Naive thymus-derived CD4-positive, alpha-beta T cell (primary cell): ENCODE measurements around the gene LINGO4. TPM values are rescaled to one million over a fixed set of nuclear protein-coding genes. Genes with fewer than 3 reads are reported as not detected.
A peak's percentile ranks its signal among the peaks of the same experiment; 100 is the strongest.
"Not testable (repeated sequence)": the region's sequence is repeated elsewhere in the genome, so short reads cannot be mapped to it uniquely, and the experiment has no call there.

Experiments
- ATAC-seq: fragments of 150-1000 bp; cut with Tn5 transposase; 2 replicates; pipeline ENCODE4 v1.10.0; 2021; ENCODE audit warnings: mild to moderate bottlenecking, moderate library complexity
- CTCF ChIA-PET: fragments of 350-600 bp; sonication (Branson Sonifier 250); formaldehyde crosslinking; loops from one replicate; lab custom pipeline; 2021; ENCODE audit warnings: antibody characterized with exemption; lab: Charles Lee
- POLR2A ChIA-PET: fragments of 350-600 bp; sonication (Branson Sonifier 250); formaldehyde crosslinking; loops from one replicate; lab custom pipeline; 2021; ENCODE audit warnings: antibody characterized with exemption, inconsistent platforms; lab: Charles Lee
- DNase-seq, 9 donors: peaks; one replicate each; pipeline versions ENCODE4 v3.0.0 to v3.0.0-alpha.2; 2020 to 2022; ENCODE audit warnings: mixed read lengths in 1 of 9
- H3K27ac ChIP-seq: one replicate; pipeline ENCODE4 v1.7.0; 2013; ENCODE audit warnings: mild to moderate bottlenecking, low read depth, low read length, moderate library complexity
- H3K27me3 ChIP-seq, 2 donors: one replicate each; pipeline ENCODE4 v1.7.0; 2013; ENCODE audit warnings: low read length in 2 of 2, mild to moderate bottlenecking in 2 of 2, moderate library complexity in 2 of 2; ENCODE audit not compliant: control insufficient read depth in 2 of 2, insufficient read depth in 2 of 2
- H3K36me3 ChIP-seq, 3 experiments: 1 replicate in 2 of 3; 2 replicates in 1 of 3; pipeline ENCODE4 v1.7.0; 2013; ENCODE audit warnings: low read length in 3 of 3, mild to moderate bottlenecking in 3 of 3, moderate library complexity in 1 of 3; ENCODE audit not compliant: insufficient read depth in 3 of 3, control insufficient read depth in 2 of 3
- H3K4me1 ChIP-seq, 2 donors: one replicate each; pipeline ENCODE4 v1.7.0; 2013; ENCODE audit warnings: low read length in 2 of 2, mild to moderate bottlenecking in 2 of 2, moderate library complexity in 1 of 2; ENCODE audit not compliant: control insufficient read depth in 2 of 2, insufficient read depth in 2 of 2
- H3K4me3 ChIP-seq: 2 replicates; pipeline ENCODE4 v1.7.0; 2013; ENCODE audit warnings: mild to moderate bottlenecking, low read length
- H3K9me3 ChIP-seq, 3 experiments: 1 replicate in 2 of 3; 2 replicates in 1 of 3; pipeline ENCODE4 v1.7.0; 2013; ENCODE audit warnings: low read length in 3 of 3; ENCODE audit not compliant: control insufficient read depth in 2 of 3
- H3K27ac Mint-ChIP-seq, 9 donors: one replicate each; pipeline ENCODE4 v1.8.0; 2020 to 2022; ENCODE audit warnings: mixed read lengths in 9 of 9, mild to moderate bottlenecking in 8 of 9, moderate library complexity in 5 of 9, inconsistent platforms in 2 of 9
- H3K27me3 Mint-ChIP-seq, 5 donors: one replicate each; pipeline ENCODE4 v1.8.0; 2021 to 2022; ENCODE audit warnings: mixed read lengths in 5 of 5, mild to moderate bottlenecking in 1 of 5
- H3K36me3 Mint-ChIP-seq, 5 donors: one replicate each; pipeline ENCODE4 v1.8.0; 2020 to 2022; ENCODE audit warnings: mixed read lengths in 5 of 5, mild to moderate bottlenecking in 3 of 5, inconsistent platforms in 1 of 5
- H3K4me1 Mint-ChIP-seq, 7 donors: one replicate each; pipeline ENCODE4 v1.8.0; 2020 to 2022; ENCODE audit warnings: mixed read lengths in 7 of 7, mild to moderate bottlenecking in 3 of 7, inconsistent platforms in 1 of 7
- H3K4me3 Mint-ChIP-seq, 10 donors: one replicate each; pipeline ENCODE4 v1.8.0; 2020 to 2022; ENCODE audit warnings: mild to moderate bottlenecking in 10 of 10, mixed read lengths in 10 of 10, moderate library complexity in 6 of 10, inconsistent platforms in 2 of 10
- H3K9me3 Mint-ChIP-seq, 11 donors: one replicate each; pipeline ENCODE4 v1.8.0; 2020 to 2022; ENCODE audit warnings: mixed read lengths in 11 of 11, mild to moderate bottlenecking in 4 of 11, inconsistent platforms in 1 of 11, moderate library complexity in 1 of 11
- intact Hi-C, 2 donors: fragments of 100-400 bp; cut with micrococcal nuclease; formaldehyde crosslinking; loops; one replicate each; pipeline ENCODE4 v1.15.1; 2023
- polyA plus RNA-seq, 2 donors: library from polyadenylated mRNA; unstranded; fragments of 300-500 nt; fragmentation: Illumina TruSeq; gene quantifications; one replicate each; pipeline ENCODE4 v1.2.3, GENCODE V29; 2021
- total RNA-seq, 6 experiments: library from RNA in 5 of 6; stranded (reverse) in 5 of 6; gene quantifications; 1 replicate in 5 of 6; 2 replicates in 1 of 6; pipeline ENCODE4 v1.2.3 and lab custom pipeline; 2021 to 2026

The LINGO4 gene
- total and polyA plus RNA-seq, 7 experiments from 2014 or later: 0.07 to 0.24 TPM; not detected in 5

DNA sequence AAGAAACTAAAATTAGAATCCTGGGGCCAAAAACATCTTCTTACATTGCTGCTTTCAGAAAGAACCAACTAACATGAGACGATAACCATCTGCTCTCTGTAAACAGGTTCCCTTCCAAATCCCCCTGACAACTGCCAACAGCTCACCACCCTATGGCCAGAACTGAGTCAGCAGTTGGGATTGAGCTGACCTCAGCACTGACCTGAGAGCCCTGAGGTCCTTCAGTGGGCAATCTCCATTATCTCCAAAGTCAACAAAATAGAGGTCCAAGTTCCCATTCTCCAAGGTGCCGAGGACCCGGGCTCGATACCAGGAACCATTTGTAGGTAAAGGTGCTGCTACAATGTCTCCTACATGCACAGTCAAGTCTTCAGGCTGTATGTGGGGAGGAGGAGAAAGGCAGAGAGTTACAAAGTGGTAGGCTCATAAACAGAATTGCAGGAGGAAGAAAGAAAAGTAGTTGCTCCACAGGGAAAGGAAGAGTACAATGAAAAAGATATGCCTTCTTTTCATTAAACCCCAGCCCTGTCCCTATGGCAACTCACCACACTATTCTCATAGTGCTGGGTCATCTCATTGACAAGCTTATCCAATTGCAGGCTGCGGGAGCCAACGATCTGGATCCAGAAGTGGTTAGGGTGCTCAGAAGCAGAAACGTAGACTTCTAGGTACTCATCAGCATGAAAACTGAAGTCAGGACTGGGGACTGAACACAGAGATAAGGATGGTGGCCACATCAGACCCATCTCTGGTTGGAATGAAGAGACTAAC lies 29.1 kb downstream of the LINGO4 start:
- H3K27ac ChIP-seq: no peak overlapping the region
- no peak overlapping the region for H3K4me3 Mint-ChIP-seq
- intact Hi-C loops: no loop called here
- peaks cover 0 to 60% (median 5%) of the 10 kb centered on the region in 3 experiments for H3K36me3 ChIP-seq
- no peaks in the 10 kb centered on the region for H3K27me3 Mint-ChIP-seq
- no peaks in the 10 kb centered on the region for H3K4me1 Mint-ChIP-seq
- H3K36me3 Mint-ChIP-seq: peaks cover 7 to 55% (median 12%) of the 10 kb centered on the region in 5 donors
- H3K4me1 ChIP-seq: no peaks in the 10 kb centered on the region
- ATAC-seq (no peak), DNase-seq (no peak)
- ChIA-PET CTCF (no interaction called here), POLR2A (interaction anchor here (1.6 kb wide), 1 partner anchor 13 kb away, joined by 6 read pairs; the partner anchor contains the start of gene MRPL9)
- no peaks in the 10 kb centered on the region for H3K9me3 Mint-ChIP-seq
- H3K27me3 ChIP-seq: no peaks in the 10 kb centered on the region
- H3K4me3 ChIP-seq: no peak overlapping the region
- no peak overlapping the region for H3K27ac Mint-ChIP-seq
- no peaks in the 10 kb centered on the region for H3K9me3 ChIP-seq

DNA sequence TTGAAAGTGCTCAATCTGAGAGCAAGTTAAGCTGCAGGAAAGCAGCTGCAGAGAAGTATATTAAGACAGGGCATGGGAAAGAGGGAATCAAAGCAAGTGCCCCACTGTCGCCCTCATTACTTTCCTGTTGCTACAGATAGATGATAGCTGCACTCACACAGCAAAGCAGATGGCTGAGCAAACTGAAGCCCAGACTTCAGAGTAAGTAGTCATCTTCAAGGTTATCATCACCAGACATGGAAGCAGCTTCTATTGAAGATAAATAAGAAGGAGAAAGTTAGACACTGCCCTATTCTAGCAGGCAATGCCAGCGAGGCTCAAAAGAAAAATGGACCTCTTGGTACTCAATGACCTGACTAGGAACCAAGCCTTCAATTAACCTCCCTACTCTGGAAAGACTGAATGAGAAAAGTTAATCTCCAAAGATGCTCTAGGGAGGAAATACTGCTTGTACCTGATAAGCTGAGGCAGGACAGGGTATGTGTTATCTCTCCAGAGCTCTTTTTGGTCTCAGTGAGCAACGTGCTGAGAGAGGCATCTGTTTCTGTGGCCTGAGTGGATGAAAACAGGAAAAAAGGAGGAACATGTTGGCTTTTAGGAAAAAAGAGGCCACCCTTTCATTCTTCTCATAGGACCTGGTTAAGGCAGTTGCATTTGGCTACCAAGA lies 30.8 kb downstream of the LINGO4 start:
- ChIA-PET CTCF (no interaction called here), POLR2A (interaction anchor here (0.6 to 1.6 kb wide), 2 partner anchors 11 kb away, joined by 4 to 6 read pairs; partner anchors contain the start of gene MRPL9)
- Mint-ChIP-seq H3K4me1 (no peaks in the 10 kb centered on the region), H3K27ac (no peak overlapping the region), H3K27me3 (no peaks in the 10 kb centered on the region), H3K9me3 (no peaks in the 10 kb centered on the region), H3K4me3 (no peak overlapping the region), H3K36me3 (peaks cover 4 to 48% (median 12%) of the 10 kb centered on the region in 5 donors)
- peaks cover 0 to 47% (median 0%) of the 10 kb centered on the region in 3 experiments for H3K36me3 ChIP-seq
- no peak overlapping the region for H3K27ac ChIP-seq
- no peaks in the 10 kb centered on the region for H3K27me3 ChIP-seq
- intact Hi-C loops: no loop called here
- DNase-seq (no peak), ATAC-seq (no peak)
- H3K4me1 ChIP-seq: no peaks in the 10 kb centered on the region
- no peaks in the 10 kb centered on the region for H3K9me3 ChIP-seq
- no peak overlapping the region for H3K4me3 ChIP-seq

DNA sequence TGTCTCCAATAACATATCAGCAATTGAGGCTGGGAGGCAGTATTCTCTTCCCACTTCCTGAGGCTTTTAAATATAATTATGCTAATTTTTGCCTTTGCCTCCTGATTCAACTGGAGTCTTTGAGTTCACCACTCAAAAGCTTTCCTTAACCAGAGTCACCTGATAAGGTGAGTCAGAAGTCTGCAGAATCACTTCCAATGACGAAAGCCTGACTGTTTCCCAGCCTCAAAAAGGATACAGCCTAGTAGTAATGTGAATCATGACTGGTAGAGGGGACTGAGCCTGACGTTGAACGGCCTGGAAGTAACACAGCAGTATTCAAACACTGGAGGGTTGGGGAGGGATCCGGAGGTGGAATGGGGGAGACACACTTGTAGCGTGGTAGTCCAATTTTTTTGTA lies 31.5 kb downstream of the LINGO4 start:
- no peaks in the 10 kb centered on the region for H3K9me3 Mint-ChIP-seq
- no peak for DNase-seq
- Histone ChIP-seq H3K4me1 (no peaks in the 10 kb centered on the region), H3K27me3 (no peaks in the 10 kb centered on the region), H3K4me3 (no peak overlapping the region), H3K27ac (no peak overlapping the region), H3K36me3 (peaks cover 0 to 40% (median 0%) of the 10 kb centered on the region in 3 experiments), H3K9me3 (no peaks in the 10 kb centered on the region)
- H3K27ac Mint-ChIP-seq: peak overlapping the region in 1 of 9 donors; percentile 10
- POLR2A ChIA-PET: interaction anchor here (2.0 kb wide), 1 partner anchor 10 kb away, joined by 6 read pairs; the partner anchor contains the start of gene MRPL9
- CTCF ChIA-PET: no interaction called here
- no peaks in the 10 kb centered on the region for H3K4me1 Mint-ChIP-seq
- ATAC-seq: no peak
- H3K27me3 Mint-ChIP-seq: no peaks in the 10 kb centered on the region
- intact Hi-C loops: no loop called here
- H3K36me3 Mint-ChIP-seq: peaks cover 0 to 41% (median 6%) of the 10 kb centered on the region in 5 donors
- H3K4me3 Mint-ChIP-seq: no peak overlapping the region

DNA sequence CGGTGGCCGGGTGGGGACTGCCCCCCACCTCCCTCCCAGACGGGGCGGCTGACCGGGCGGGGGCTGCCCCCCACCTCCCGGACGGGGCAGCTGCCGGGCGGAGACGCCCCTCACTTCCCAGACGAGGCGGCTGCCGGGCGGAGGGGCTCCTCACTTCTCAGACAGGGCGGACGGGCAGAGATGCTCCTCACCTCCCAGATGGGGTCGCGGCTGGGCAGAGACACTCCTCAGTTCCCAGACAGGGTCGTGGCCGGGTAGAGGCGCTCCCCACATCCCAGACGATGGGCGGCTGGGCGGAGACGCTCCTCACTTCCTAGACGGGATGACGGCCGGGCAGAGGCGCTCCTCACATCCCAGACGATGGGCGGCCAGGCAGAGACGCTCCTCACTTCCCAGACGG lies 35.9 kb downstream of the LINGO4 start:
- H3K27ac Mint-ChIP-seq, H3K4me1 ChIP-seq, H3K4me3 ChIP-seq, ATAC-seq, DNase-seq, H3K27me3 ChIP-seq, H3K27me3 Mint-ChIP-seq, H3K27ac ChIP-seq, H3K9me3 Mint-ChIP-seq, H3K4me3 Mint-ChIP-seq, H3K36me3 ChIP-seq, H3K9me3 ChIP-seq, intact Hi-C loops, CTCF ChIA-PET, POLR2A ChIA-PET: not testable (repeated sequence)
- H3K36me3 Mint-ChIP-seq: peaks cover 0 to 10% (median 0%) of the 10 kb centered on the region in 5 donors
- H3K4me1 Mint-ChIP-seq: peaks cover 2 to 10% (median 3%) of the 10 kb centered on the region in 7 donors

DNA sequence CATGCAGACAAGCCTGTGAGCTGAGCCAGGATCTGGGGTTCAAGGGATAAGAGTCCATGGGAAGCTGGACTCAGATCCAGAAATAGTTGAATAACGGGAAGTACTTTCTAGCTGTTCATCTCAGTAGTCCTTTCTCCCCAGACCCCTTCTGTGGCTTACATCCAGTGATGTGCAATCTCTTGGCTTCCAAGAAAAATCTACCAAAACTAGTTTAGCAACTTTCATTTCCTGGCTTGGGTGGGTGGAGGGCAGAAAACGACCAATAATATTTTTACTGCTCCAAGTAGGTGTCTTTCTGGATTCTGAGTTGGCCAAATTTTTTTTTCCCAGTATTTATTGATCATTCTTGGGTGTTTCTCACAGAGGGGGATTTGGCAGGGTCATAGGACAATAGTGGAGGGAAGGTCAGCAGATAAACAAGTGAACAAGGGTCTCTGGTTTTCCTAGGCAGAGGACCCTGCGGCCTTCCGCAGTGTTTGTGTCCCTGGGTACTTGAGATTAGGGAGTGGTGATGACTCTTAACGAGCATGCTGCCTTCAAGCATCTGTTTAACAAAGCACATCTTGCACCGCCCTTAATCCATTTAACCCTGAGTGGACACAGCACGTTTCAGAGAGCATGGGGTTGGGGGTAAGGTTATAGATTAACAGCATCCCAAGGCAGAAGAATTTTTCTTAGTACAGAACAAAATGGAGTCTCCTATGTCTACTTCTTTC lies 36.7 kb downstream of the LINGO4 start:
- intact Hi-C loops, H3K27me3 Mint-ChIP-seq, H3K9me3 ChIP-seq, DNase-seq, H3K4me3 ChIP-seq, CTCF ChIA-PET, H3K4me3 Mint-ChIP-seq, H3K27me3 ChIP-seq, POLR2A ChIA-PET, H3K4me1 ChIP-seq, H3K27ac Mint-ChIP-seq, H3K9me3 Mint-ChIP-seq, H3K36me3 Mint-ChIP-seq, ATAC-seq, H3K27ac ChIP-seq, H3K36me3 ChIP-seq: not testable (repeated sequence)
- H3K4me1 Mint-ChIP-seq: peaks cover 8 to 18% (median 11%) of the 10 kb centered on the region in 7 donors

DNA sequence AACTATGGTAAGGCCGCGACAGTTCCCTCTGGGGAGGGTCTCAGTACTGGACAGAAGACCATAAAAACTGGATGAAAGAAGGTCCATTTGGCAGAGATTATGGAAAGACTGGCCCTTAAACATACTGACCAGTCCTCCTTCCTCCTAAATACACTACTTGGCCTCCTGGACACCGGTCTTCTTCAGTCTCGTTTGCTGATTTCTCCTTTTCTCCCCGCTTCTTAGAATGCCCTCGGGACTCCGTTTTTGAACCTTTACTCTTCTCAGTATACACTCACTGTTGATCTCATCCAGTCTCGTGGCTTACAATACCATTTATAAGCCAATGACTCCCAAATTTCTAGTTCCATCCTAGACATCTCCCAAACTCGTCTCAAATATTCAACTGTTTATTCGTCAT lies 41.2 kb downstream of the LINGO4 start:
- DNase-seq: no peak
- Histone ChIP-seq H3K27ac (peak overlapping the region; percentile 81), H3K4me1 (peaks cover 11 to 12% of the 10 kb centered on the region in 2 donors), H3K4me3 (peak overlapping the region; percentile 76), H3K36me3 (peaks cover 6 to 36% (median 12%) of the 10 kb centered on the region in 3 experiments), H3K27me3 (no peaks in the 10 kb centered on the region), H3K9me3 (no peaks in the 10 kb centered on the region)
- H3K27me3 Mint-ChIP-seq: no peaks in the 10 kb centered on the region
- ChIA-PET POLR2A (interaction anchor here (0.5 to 3.0 kb wide), 10 partner anchors 9 to 437 kb away, joined by 3 to 24 read pairs (median 4); partner anchors contain the start of genes POGZ, SNX27 and TDRKH), CTCF (interaction anchor here (1.1 kb wide), 1 partner anchor 25 kb away, joined by 4 read pairs; no protein-coding TSS in a partner anchor)
- peak overlapping the region; percentile 92 to 100 (median 97) for H3K27ac Mint-ChIP-seq
- intact Hi-C loops: loop anchor here (1.0 to 5.0 kb wide), 7 partner anchors 26 to 565 kb away; partner anchors contain the start of genes TDRKH (in 2 of the 2), PI4KB (in 1 of the 2), PIP5K1A (in 1 of the 2) and RIIAD1 (in 1 of the 2)
- H3K9me3 Mint-ChIP-seq: peaks cover 0 to 3% (median 0%) of the 10 kb centered on the region in 11 donors
- peaks cover 3 to 23% (median 5%) of the 10 kb centered on the region in 5 donors for H3K36me3 Mint-ChIP-seq
- ATAC-seq: no peak
- H3K4me1 Mint-ChIP-seq: peaks cover 13 to 31% (median 21%) of the 10 kb centered on the region in 7 donors
- H3K4me3 Mint-ChIP-seq: peak overlapping the region; percentile 91 to 98 (median 95)
